Activated naive CD8-positive, alpha-beta T cell (primary cell): ENCODE measurements around the gene YES1.
A peak's percentile ranks its signal among the peaks of the same experiment; 100 is the strongest.
"Not testable (repeated sequence)": the region's sequence is repeated elsewhere in the genome, so short reads cannot be mapped to it uniquely, and the experiment has no call there.

ENCODE experiments used
- H3K27ac Mint-ChIP-seq: one replicate; pipeline ENCODE4 v1.8.0; 2021; ENCODE audit warnings: mixed read lengths
- H3K27me3 Mint-ChIP-seq: one replicate; pipeline ENCODE4 v1.8.0; 2021; ENCODE audit warnings: mixed read lengths
- H3K36me3 Mint-ChIP-seq: one replicate; pipeline ENCODE4 v1.8.0; 2021; ENCODE audit warnings: mixed read lengths
- H3K4me1 Mint-ChIP-seq: one replicate; pipeline ENCODE4 v1.8.0; 2021; ENCODE audit warnings: low read depth, mixed read lengths
- H3K4me3 Mint-ChIP-seq: one replicate; pipeline ENCODE4 v1.8.0; 2021; ENCODE audit warnings: mild to moderate bottlenecking, mixed read lengths
- H3K9me3 Mint-ChIP-seq: one replicate; pipeline ENCODE4 v1.8.0; 2021; ENCODE audit warnings: low read depth, mixed read lengths

Gene YES1

GRCh38 chr18:777021-777420, 35.0 kb downstream of the YES1 start:
- peaks cover 10% of the 10 kb centered on the region for H3K36me3 Mint-ChIP-seq
- H3K4me1 Mint-ChIP-seq: peaks cover 55% of the 10 kb centered on the region
- no peak overlapping the region for H3K4me3 Mint-ChIP-seq
- no peaks in the 10 kb centered on the region for H3K27me3 Mint-ChIP-seq
- no peak overlapping the region for H3K27ac Mint-ChIP-seq
- no peaks in the 10 kb centered on the region for H3K9me3 Mint-ChIP-seq

DNA sequence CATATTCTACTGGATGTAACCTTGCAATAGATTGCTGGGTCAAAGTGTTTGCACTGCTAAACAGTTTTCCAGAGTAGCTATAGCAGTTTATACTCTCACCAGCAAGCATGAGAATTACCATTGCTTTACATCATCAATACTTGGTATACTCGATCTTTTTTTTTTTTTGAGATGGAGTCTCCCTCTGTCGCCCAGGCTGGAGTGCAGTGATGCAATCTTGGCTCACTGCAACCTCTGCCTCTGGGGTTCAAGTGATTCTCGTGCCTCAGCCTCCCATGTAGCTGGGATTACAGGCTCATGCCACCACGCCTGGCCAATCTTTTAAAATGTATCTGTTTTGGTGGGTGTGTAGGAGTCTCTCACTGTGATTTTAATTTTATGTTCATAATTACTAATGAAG, 36.0 kb downstream of the YES1 start:
- not testable (repeated sequence) for H3K27ac Mint-ChIP-seq, H3K27me3 Mint-ChIP-seq, H3K4me3 Mint-ChIP-seq, H3K36me3 Mint-ChIP-seq, H3K9me3 Mint-ChIP-seq
- peaks cover 52% of the 10 kb centered on the region for H3K4me1 Mint-ChIP-seq

GRCh38 chr18:774811-775210, 37.2 kb downstream of the YES1 start:
- Mint-ChIP-seq H3K4me3 (no peak overlapping the region), H3K4me1 (peaks cover 49% of the 10 kb centered on the region), H3K9me3 (no peaks in the 10 kb centered on the region), H3K27ac (no peak overlapping the region), H3K36me3 (peaks cover 10% of the 10 kb centered on the region), H3K27me3 (no peaks in the 10 kb centered on the region)

DNA sequence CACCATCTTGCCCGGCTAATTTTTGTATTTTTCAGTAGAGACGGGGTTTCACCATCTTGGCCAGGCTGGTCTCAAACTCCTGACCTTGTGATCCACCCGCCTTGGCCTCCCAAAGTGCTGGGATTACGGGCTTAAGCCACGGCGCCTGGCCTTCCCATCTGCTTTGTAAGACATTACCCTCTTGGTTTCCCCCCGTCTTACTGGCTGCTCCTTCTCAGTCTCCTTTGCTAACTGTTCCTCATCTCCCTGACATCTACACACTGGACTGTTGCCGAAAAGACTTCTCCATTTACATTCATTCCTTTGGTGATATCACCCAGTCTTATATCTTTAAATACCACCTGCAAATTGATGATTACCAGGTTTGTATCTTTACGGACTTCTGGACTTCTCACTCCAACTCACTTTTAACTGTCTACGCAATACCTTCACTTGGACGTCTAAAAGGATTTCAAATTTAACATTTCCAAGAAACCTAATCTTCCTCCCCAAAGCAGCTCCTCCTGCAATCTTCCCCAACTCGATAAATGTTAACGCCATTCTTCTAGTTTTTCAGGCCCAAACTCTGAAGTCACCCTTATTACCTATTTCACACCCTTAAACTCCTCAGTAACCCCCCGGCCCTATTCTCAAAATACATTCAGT, 37.9 kb downstream of the YES1 start:
- Mint-ChIP-seq H3K4me3 (no peak overlapping the region), H3K9me3 (no peaks in the 10 kb centered on the region), H3K36me3 (peaks cover 10% of the 10 kb centered on the region), H3K27me3 (no peaks in the 10 kb centered on the region), H3K27ac (peak overlapping the region; percentile 18), H3K4me1 (peaks cover 45% of the 10 kb centered on the region)

GRCh38 chr18:770583-770961, 41.5 kb downstream of the YES1 start:
- H3K4me1 Mint-ChIP-seq: peaks cover 29% of the 10 kb centered on the region
- no peak overlapping the region for H3K4me3 Mint-ChIP-seq
- peak overlapping the region; percentile 34 for H3K27ac Mint-ChIP-seq
- no peaks in the 10 kb centered on the region for H3K9me3 Mint-ChIP-seq
- H3K36me3 Mint-ChIP-seq: peaks cover 10% of the 10 kb centered on the region
- no peaks in the 10 kb centered on the region for H3K27me3 Mint-ChIP-seq

DNA sequence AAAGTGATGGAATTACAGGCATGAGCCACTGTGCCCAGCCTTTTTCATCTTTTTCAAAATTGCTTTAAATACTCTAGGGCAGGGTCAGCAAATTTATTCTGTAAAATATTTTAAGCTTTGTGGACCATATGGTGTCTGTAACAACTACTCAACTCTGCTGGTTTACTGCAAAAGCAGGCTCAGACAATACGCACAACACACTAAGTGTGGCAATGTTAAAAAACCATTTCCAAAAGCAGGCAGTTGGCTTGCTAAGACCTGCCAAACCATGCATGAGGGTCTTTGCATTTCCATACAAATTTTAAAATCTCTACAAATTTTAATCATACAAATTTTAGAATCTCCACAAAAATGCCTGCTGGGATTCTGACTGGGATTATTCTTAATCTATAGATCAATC, 44.1 kb downstream of the YES1 start:
- H3K36me3 Mint-ChIP-seq: peaks cover 7% of the 10 kb centered on the region
- H3K4me1 Mint-ChIP-seq: peaks cover 27% of the 10 kb centered on the region
- H3K27ac Mint-ChIP-seq: no peak overlapping the region
- H3K9me3 Mint-ChIP-seq: peaks cover 3% of the 10 kb centered on the region
- no peak overlapping the region for H3K4me3 Mint-ChIP-seq
- H3K27me3 Mint-ChIP-seq: no peaks in the 10 kb centered on the region

- Mint-ChIP-seq H3K27ac (no peak overlapping the region), H3K4me1 (peaks cover 26% of the 10 kb centered on the region), H3K9me3 (peaks cover 3% of the 10 kb centered on the region), H3K4me3 (no peak overlapping the region), H3K36me3 (peaks cover 7% of the 10 kb centered on the region), H3K27me3 (no peaks in the 10 kb centered on the region)
Observed at GRCh38 chr18:767084-767882, 44.8 kb downstream of the YES1 start.

GRCh38 chr18:766550-766860, 45.5 kb downstream of the YES1 start:
- Mint-ChIP-seq H3K4me1 (peaks cover 27% of the 10 kb centered on the region), H3K4me3 (no peak overlapping the region), H3K27ac (no peak overlapping the region), H3K9me3 (peaks cover 3% of the 10 kb centered on the region), H3K36me3 (peaks cover 7% of the 10 kb centered on the region), H3K27me3 (no peaks in the 10 kb centered on the region)

- Mint-ChIP-seq H3K4me1 (peaks cover 27% of the 10 kb centered on the region), H3K9me3 (peaks cover 3% of the 10 kb centered on the region), H3K27ac (no peak overlapping the region), H3K27me3 (no peaks in the 10 kb centered on the region), H3K4me3 (no peak overlapping the region), H3K36me3 (peaks cover 7% of the 10 kb centered on the region)
Observed at GRCh38 chr18:765764-766549, 46.1 kb downstream of the YES1 start.

GRCh38 chr18:759864-760263, 52.2 kb downstream of the YES1 start:
- not testable (repeated sequence) for H3K27ac Mint-ChIP-seq, H3K9me3 Mint-ChIP-seq, H3K27me3 Mint-ChIP-seq, H3K36me3 Mint-ChIP-seq, H3K4me3 Mint-ChIP-seq
- H3K4me1 Mint-ChIP-seq: peaks cover 24% of the 10 kb centered on the region

- Mint-ChIP-seq H3K4me3 (no peak overlapping the region), H3K9me3 (no peaks in the 10 kb centered on the region), H3K4me1 (peaks cover 5% of the 10 kb centered on the region), H3K27me3 (no peaks in the 10 kb centered on the region), H3K27ac (no peak overlapping the region), H3K36me3 (no peaks in the 10 kb centered on the region)
Observed at GRCh38 chr18:755506-755905, 56.5 kb downstream of the YES1 start.

- Mint-ChIP-seq H3K4me1 (peaks cover 3% of the 10 kb centered on the region), H3K27me3 (no peaks in the 10 kb centered on the region), H3K4me3 (no peak overlapping the region), H3K27ac (no peak overlapping the region), H3K9me3 (no peaks in the 10 kb centered on the region), H3K36me3 (no peaks in the 10 kb centered on the region)
Observed at GRCh38 chr18:754656-755055, 57.4 kb downstream of the YES1 start.

DNA sequence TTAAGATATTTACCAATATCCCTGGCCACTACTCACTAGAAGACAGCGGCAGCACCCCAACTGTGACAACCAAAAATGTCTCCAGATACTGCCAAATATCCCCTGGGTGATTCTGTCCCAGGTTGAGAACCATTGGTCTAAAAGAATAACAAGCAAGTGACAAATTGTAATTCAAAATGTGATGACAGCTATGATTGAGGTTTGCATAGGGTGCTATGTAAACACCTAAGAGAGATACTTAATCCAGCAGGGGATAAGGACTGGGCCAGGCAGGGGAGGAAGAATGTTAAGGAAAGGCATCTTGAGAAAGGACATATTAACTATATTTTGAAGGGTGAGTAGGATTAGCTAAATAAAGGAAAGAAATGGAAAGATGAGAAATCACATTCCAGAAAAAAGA, 61.6 kb downstream of the YES1 start:
- no peaks in the 10 kb centered on the region for H3K4me1 Mint-ChIP-seq
- no peaks in the 10 kb centered on the region for H3K27me3 Mint-ChIP-seq
- H3K27ac Mint-ChIP-seq: peak overlapping the region; percentile 0
- H3K36me3 Mint-ChIP-seq: peaks cover 2% of the 10 kb centered on the region
- no peaks in the 10 kb centered on the region for H3K9me3 Mint-ChIP-seq
- no peak overlapping the region for H3K4me3 Mint-ChIP-seq

DNA sequence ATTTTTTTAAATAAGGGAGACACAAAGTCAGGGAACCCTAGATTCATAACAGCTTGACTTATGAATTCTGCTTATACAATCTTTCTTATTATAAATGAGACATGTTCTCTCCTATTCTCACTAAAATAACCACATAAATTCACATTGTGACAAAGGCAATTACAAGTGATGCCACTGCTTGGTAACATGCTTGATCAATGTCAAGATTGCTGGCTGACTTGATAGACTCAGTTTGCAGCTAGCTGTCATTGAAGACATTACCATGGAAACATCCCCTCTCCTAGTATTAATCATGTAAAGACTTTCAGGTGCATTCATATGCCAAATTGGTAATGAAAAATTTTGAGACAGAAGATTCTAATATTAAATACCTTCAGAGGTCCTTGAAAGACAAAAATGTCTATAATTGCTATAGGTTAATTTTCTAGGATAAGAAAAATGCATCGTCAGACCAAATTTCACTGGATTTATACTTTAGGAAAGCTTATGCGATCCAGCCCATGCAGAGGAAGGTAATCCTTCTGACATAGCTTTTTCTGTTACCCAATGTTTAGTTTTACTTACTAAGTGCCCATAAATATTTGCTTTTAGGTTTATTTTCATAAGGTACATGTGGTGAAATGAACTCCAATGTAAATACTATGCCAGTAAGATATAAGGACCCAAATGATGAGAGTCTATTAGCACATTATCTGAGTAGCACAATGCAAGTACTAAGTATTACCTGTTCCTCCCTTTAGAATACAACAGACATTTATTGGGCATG, 67.0 kb downstream of the YES1 start:
- no peaks in the 10 kb centered on the region for H3K9me3 Mint-ChIP-seq
- peaks cover 7% of the 10 kb centered on the region for H3K4me1 Mint-ChIP-seq
- H3K27ac Mint-ChIP-seq: no peak overlapping the region
- H3K27me3 Mint-ChIP-seq: no peaks in the 10 kb centered on the region
- peaks cover 11% of the 10 kb centered on the region for H3K36me3 Mint-ChIP-seq
- H3K4me3 Mint-ChIP-seq: no peak overlapping the region
